ENCODE results near the gene GLRX. TPM values are rescaled to one million over a fixed set of nuclear protein-coding genes. Genes with fewer than 3 reads are reported as not detected.

The GLRX gene
- total and polyA plus RNA-seq, 2 of the 13 experiments (the other 11 are each of a cell fraction or from before 2014, with no cell fraction given), result 63.8 to 499 TPM

- TF ChIP-seq ZBTB40 (IDR thresholded peaks at IDR 0.05) (no peak), ZBTB40 (CRISPR knock-in tag; IDR thresholded peaks at IDR 0.05) (peak; percentile 60; the same call in 1 of the 2 replicates), ZNF180 (CRISPR knock-in tag; IDR thresholded peaks at IDR 0.05; ENCODE audit: borderline replicate concordance, low read depth) (no peak), NR2F1 (CRISPR knock-in tag; IDR thresholded peaks at IDR 0.05) (no peak), RCOR2 (CRISPR knock-in tag; IDR thresholded peaks at IDR 0.05) (peak; percentile 73; the same call in 1 of the 2 replicates), ZNF451 (CRISPR knock-in tag; IDR thresholded peaks at IDR 0.05) (peak; percentile 70; the same call in 1 of the 2 replicates), ZKSCAN8 (CRISPR knock-in tag; IDR thresholded peaks at IDR 0.05; ENCODE audit: borderline replicate concordance) (peak; percentile 33; the same call in 1 of the 2 replicates), U2AF1 (optimal IDR thresholded peaks at IDR 0.05; ENCODE audit: low read depth, low read length) (no peak), TOE1 (CRISPR knock-in tag; IDR thresholded peaks at IDR 0.05) (0 out of 2 replicates have a peak, but pooled peaks have one; percentile 46), GATA4 (IDR thresholded peaks at IDR 0.05; ENCODE audit: borderline replicate concordance, low read depth) (peak; percentile 54; the same call in 1 of the 2 replicates), CREB3 (CRISPR knock-in tag; IDR thresholded peaks at IDR 0.05) (0 out of 2 replicates have a peak, but pooled peaks have one; percentile 49), ZSCAN20 (CRISPR knock-in tag; IDR thresholded peaks at IDR 0.05; ENCODE audit: borderline replicate concordance) (no peak; the same call in 1 of the 2 replicates), ZNF614 (CRISPR knock-in tag; IDR thresholded peaks at IDR 0.05; ENCODE audit: borderline replicate concordance) (peak; percentile 82; the same call in 1 of the 2 replicates), GATAD2A (CRISPR knock-in tag; IDR thresholded peaks at IDR 0.05) (peak; percentile 91), SALL1 (CRISPR knock-in tag; IDR thresholded peaks at IDR 0.05) (peak; percentile 99), ZFP1 (CRISPR knock-in tag; IDR thresholded peaks at IDR 0.05) (peak; percentile 74; the same call in 1 of the 2 replicates)
- TF ChIP-seq, protein P1, sequence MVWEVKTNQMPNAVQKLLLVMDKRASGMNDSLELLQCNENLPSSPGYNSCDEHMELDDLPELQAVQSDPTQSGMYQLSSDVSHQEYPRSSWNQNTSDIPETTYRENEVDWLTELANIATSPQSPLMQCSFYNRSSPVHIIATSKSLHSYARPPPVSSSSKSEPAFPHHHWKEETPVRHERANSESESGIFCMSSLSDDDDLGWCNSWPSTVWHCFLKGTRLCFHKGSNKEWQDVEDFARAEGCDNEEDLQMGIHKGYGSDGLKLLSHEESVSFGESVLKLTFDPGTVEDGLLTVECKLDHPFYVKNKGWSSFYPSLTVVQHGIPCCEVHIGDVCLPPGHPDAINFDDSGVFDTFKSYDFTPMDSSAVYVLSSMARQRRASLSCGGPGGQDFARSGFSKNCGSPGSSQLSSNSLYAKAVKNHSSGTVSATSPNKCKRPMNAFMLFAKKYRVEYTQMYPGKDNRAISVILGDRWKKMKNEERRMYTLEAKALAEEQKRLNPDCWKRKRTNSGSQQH (CRISPR knock-in tag; IDR thresholded peaks at IDR 0.05; ENCODE audit: low read depth), result 0 out of 2 replicates have a peak, but pooled peaks have one; percentile 45
These were observed 36.4 kb upstream of the GLRX start (continued) for GRCh38 chr5:95858661-95859595.

All from HepG2 (cell line).